DMS153 treated with DMSO at 0.1 percent for 48 hours (cell line): ENCODE results near the gene TH.

Experiments used
- DNase-seq: peaks from one replicate; lab custom pipeline; 2025; ENCODE audit not compliant: unreplicated experiment; lab: John Stamatoyannopoulos, UW

TH gene

DNA sequence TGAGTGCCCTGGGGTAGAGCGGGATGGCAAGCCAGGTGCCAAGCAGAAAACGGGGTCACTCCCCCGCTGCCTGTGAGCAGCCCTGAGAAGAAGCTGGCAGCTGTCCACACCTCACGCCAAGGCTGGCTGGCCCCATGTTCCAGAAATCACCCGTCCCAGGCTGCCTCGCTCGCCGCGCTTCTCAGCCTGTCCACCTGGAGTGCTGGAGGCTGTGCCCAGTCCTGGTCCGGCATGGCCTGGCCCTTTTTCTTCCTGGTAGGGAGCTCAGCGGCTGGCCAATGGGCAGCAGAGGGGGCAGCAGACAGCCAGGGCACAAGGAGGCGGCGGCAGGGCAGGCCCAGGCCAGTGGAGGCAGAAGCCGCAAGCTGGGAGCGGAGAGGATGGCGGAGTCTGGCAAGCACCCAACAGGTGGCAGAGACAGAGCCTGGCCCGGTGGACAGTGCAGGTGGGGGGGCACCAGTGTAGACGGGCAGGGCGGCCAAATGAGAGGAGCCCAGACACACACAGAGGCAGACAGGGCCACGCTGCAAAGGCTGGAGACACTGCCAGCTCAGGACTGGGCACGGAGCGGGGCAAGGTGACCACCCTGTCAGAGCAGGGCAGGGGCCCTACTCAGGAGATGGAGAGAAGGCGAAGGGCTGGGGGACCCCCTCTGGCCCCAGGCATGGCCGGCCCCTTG is 37.2 kb upstream of the TH start:
- DNase-seq: peak; percentile 66

DNA sequence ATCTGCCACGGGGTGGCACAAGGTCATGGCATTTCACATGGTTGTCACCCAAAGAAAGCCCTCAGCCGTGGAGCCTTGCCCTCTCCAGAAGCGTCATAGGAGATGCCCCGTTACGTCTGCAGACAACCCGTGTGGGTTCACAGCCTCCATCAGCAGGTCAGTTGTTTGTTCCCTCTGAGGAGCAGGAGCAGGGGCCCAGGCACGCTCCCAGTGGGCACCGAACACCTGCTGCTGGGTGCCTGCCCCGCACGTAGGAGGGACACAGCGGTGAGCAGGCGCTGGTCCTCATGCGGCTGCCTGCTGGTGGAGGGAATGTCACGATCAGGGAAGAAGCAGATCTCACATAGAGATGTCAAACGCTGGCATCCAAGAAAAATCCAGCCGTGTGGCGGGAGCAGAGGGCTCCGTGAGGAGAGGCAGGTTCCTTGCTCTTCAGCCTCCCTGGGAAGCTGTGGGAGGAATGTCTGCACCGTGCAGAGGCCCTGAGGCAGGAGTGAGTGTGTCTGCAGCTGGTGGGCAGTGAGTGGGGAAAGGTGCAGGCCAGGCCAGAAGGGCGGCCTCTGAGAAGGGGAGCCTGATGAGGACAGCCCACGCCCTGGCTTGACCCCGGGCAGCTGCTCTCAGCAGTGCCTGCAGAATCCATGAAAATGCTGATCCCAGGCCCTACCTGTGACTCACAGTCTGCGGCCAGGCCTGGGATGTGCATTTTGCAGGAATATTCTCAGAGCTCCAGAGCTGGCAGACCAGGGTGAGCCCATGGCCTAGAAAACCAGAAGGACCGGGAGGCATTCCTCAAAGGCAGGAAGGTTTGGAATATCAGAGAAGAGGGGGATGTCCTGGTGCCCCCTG is 36.4 kb upstream of the TH start:
- DNase-seq: no peak

DNA sequence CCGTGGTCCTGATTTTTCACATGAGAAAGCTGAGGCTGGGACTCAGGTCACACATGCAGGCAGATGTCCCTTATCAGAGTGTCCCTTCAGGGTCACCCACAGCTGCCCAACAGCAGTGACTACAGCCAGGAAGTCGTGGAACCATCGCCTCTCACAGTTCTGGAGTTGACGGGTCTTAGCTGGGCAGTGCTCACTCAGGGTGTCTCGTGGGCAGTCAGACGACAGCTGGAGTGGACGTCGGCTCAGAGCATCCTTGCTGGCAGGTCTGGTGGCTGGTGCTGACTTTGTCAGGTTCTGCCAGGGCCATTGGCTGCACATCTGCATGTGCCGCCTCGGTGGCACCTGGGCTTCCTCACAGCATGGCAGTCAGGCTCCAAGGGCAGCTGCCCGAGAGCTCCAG is 35.6 kb upstream of the TH start:
- DNase-seq: no peak

DNA sequence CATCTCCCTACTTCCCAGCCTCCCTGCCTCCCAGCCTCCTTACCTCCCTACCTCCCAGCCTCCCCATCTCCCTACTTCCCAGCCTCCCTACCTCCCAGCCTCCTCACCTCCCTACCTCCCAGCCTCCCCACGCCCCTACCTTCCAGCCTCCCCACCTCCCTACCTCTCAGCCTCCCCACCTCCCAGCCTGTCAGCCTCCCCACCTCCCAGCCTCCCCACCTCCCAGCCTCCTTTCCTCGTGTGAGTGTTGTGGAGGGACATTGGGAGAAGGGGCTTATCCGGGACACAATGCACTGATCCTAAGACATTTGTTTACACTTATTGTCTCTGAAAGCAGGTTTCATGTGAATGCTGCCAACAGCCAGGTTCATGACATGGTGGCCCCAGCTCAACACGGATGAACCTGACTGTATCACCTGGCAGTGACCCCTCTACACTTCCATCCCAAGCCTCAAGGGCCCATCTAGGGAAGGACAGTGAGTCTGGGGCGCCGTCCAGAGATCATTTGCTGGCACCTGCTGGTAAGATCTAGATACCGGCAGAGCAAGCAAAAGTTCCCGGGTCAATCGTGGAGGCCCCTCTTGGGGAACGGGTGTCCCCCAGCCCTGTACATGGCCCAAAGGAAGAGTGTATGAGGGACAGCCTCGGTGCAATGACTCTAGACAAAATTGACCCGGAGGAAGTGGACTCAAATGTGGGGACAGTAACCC is 34.5 kb upstream of the TH start:
- no peak for DNase-seq

DNA sequence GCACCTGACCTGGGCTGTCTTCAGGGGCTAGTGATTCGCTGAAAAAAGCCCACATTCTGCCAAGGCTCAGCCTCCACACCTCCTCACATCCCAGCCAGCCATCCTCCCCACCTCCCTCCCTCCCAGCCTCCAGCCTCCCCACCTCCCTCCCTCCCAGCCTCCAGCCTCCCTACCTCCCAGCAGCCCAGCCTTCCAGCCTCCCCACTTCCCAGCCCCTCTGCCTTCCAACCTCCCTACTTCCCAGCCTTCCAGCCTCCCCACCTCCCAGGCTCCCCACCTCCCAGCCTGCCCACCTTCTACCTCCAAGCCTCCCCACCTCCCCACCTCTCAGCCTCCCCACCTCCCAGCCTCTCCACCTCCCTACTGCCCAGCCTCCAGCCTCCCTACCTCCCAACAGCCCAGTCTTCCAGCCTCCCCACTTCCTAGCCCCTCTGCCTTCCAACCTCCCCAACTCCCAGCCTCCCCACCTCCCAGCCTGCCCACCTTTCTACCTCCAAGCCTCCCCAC is 33.7 kb upstream of the TH start:
- no peak for DNase-seq

DNA sequence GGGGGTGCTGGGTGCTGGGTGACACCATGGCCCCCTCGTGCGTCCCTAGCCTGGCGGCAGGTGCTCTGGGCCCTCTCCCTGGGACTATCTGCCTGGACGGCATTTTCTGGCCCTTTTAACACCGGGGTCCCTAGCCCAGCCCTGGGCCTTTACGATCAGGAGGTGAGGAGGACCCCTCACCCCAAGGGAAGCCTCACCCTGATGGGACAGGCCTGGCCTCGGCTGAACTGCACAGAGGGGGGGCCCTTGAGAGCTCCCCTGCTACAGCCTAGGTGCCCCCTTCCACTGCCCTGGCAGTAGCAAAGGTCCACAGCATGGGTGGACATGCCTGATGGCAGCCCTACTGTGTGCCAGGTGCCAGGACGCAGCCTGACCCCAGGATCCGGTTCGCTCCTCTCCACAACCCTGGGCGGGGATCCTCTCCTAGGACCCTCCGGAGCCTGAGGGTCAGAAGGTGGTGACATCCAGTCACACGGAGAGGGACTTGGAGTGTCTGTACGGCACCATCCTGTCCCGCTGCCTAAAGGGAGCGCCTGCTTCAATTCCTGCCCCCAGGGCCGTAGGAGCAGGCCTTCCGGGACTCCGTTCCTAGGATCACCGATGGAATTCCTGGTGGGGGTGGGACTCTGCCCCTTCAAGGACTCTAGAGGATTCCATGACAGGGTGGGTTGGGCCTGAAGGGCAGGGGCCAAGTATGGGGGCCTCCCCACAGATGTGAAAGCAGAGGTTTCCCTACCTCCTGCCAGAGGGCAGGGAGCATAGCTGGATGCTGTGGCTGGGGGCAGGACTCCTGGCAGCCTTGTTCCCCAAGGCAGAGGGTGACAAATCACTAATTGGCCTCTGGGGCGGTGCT is 33.0 kb upstream of the TH start:
- DNase-seq: no peak

DNA sequence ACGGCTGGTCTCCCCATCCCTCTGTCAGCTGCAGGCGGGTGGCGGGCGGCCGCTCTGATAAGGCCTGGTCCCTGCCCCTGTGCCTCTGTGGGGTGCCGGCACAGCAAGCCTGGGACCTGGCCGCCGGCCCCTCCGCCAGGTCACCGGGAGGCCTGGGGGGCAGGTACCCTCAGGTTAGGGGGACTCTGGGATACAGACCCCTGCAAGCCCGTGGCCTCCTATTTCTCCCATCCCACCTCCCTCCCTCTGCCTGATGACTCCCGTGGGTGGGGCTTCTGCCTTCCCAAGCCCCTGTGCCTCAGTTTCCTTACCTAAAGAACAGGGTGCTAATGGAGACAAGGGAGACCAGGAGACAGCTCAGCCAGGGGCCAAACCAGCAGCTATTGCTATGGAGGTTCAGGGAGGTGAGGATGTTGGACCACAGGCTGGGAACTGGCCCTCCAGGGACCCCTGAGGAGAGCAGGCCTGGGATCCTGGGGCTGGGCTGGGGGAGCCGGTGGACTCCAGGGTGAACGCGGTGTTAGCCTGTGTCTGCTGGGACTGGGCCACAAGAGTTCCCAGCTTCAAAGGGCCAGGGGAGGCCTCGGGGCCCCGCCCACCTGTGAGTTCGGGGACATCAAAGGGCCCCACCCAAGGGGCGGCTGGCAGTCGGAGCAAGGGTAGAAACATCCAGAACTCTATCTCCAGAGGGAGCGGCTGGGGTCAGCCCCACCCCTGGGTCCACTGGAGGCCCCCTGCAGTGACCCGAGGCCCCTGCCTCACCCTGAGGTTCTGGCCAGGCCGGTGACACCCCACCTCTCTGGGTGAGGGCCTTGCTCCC is 32.0 kb upstream of the TH start:
- DNase-seq: no peak

DNA sequence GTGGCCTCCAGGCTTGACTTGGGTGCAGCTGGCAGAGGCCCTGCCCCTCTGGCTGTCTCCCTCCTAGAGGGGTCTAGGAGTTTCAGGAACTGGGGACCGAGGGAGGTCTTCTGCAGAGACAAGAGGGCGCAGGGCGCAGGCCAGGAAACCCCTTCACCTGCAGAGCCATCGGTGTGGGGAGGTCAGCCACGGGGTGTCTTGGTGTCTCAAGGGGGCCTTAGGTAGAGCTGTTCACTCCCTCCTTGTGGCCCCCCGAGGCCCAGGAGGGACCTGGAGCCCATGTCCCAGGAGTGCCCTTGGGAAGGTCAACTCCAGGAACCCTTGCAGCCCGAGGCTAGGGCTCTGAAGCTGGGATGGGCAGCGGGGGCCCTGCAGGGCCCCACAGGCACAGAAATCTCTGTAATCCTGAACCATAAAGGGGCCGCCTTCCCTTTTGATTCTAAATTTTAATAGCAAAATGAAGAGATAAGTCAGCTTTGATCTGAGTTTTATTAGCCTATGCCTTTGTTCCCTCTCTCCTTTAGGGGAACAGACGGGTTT is 31.4 kb upstream of the TH start:
- DNase-seq: no peak

DNA sequence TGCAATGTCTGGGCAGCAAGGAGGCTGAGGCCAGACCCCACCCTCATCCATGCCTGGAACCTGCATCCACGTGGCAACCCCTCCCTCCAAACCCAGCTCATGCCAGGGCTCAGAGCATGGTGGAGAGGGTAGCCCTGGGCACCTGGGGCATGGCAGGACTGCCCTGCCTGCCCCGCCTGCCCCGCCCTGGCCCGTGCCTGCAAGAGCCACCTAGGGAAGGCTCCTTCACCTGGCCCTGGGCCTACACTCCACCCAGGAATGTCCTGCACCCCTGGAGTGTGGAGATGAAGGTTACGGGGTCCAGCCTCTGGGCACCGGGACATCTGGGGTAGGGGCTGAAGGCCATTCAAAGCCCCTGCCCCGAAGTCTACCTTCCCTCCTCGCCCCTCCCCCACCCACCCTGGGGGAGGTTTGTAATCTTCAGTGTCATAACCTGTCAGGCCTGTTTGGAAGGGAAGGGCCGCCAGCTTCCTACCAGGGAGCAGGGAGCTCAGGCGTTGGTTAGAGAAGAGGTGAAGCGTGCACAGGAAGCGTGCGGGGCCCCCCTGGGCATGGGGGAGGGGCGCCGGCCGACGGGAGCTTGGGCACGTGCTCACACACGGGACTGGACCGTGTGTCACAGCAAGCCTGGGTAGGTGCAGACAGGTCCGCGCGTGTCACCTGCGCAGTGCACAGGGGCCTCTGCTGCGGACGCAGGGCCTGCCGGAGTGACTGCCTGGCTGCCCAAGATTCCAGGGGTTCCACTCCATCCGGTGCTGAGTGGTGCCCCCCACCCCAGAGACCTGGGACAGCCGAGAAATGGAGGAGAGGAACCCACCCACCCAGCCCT is 30.7 kb upstream of the TH start:
- peak; percentile 40 for DNase-seq

DNA sequence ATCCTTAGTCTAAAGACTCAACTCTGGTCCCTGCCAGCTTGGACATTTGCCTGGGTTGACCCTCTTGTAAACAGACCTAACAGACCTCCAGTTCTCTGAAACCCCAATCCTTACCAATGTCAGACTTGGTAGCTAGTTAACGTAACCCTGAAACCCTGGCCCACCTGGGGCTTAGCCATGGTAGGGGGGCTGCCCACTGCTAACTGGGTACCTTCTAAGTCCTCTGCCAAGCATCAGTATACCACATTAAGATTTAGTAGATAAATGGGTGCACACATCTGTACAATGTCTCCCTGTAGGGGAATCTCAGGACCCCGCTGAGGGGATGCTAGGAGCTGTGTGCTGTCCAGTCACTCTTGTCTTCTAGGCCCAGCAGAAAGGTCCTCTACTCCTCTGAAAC is 29.9 kb upstream of the TH start:
- DNase-seq: no peak

DNA sequence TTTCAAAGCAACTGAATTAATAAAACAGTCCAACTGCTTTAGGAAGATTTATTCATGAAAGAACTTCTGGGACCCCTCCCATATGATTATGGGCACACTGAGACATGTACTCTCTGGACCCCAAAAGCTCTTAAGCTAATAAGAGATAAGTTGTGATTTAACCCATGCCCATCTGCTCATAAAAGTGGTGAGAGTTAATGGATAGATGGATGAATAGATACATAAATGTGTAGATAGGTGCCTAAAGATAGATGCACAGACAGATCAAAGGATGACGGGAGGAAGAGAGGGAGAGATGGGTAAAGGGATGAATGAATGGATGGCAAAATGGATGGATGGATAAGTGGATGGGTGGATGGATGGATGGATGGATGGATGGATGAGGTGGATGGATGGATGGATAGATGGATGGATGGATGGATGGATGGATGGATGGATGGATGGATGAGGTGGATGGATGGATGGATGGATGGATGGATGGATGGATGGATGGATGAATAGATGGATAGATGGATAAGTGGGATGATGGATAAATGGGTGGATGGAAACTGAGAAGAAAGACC is 29.4 kb upstream of the TH start:
- no peak for DNase-seq

DNA sequence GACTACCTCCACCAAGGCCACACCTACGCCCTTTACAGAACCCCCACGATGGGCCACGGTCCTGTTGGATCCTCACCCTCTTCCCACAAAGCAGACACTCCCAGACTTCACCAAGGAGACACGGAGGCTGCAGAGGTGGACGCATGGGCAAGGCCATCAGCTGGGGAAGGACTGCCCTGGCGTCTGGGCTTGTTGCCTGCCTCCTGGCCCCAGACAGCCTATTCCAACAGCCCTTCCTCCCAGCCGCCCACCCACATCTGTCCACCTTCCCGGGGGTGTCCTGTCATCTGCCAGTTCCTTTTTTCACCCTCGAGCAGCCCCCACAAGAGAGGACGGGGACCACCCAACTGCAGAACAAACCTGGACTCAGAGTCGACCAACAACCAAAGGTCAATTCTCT is 28.9 kb upstream of the TH start:
- DNase-seq: no peak

DNA sequence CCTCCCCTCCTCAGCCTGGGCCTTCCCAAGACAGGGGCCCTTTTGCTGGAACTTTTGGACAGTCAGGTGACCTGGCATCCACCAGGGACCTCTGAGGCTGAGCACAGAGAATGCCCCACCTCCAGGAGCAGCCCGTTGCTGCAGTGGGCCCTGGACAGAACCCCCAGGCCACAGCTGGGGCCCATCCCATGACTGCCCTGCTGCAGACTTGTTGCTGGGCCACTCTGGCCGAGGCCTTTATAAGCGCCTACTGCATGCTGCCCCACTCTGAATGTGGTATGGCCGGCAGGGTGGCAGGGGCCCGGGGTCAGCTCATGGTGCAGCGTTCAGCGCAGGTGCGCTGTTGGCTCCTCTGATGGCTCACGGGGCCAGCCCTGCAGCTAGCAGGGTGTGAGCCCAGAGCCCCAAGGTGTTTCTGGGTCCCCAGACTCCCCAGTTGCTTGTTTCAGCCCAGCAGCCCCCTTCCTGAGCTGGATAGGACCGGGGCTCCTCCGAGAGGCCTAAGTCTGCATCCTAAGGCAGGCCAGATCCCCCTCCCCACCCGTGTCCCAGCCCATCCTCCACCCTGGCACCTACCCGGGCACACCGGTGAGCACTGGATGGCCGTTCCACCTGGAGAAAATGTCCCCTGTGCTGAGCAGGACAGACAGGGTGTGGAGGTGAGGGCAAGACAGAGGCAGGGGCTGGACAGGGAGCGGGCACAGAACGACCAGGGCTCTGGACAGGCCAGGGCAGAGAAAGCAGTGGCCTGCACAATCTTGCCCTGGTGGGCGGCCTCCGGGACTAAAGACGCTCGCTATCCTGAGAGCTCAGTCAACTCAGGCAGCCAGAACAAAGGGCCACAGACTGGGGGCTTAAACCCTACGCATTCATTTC is 28.1 kb upstream of the TH start:
- no peak for DNase-seq

DNA sequence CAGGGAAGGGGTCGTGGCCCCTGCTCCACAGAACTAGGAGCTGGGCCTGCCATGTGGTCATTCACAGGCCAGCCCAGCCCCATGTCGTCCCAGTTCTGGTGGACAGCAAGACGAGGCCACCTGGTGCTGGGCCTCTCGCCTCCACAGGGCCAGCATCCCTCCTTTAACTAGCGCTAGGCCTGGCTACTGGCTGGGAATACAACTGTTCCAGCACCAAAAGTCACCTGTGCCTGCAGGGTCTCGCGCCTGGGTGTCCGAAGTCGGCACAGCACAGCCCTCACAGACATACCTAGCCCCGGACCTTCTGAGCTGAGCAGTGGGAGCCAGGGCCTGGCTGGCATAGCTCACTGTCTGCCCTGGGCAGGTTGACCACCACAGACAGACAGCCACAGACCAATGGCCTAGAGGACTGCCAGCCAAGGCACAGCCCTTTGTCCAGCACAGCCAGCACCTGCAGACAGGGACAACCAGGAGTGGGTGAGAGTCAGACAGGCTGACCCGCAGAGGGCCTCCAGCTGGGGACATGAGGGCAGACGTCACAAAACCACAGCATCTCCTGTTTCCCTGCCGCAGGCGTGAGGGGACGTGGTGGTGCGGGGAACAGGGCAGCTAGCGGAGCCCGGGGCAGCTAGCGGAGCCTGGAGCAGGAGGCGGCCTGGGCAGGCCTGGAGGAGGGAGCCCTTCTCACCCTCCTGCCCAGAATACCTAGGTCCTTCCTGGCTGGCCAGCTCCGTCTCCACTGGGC is 27.2 kb upstream of the TH start:
- DNase-seq: no peak

DNA sequence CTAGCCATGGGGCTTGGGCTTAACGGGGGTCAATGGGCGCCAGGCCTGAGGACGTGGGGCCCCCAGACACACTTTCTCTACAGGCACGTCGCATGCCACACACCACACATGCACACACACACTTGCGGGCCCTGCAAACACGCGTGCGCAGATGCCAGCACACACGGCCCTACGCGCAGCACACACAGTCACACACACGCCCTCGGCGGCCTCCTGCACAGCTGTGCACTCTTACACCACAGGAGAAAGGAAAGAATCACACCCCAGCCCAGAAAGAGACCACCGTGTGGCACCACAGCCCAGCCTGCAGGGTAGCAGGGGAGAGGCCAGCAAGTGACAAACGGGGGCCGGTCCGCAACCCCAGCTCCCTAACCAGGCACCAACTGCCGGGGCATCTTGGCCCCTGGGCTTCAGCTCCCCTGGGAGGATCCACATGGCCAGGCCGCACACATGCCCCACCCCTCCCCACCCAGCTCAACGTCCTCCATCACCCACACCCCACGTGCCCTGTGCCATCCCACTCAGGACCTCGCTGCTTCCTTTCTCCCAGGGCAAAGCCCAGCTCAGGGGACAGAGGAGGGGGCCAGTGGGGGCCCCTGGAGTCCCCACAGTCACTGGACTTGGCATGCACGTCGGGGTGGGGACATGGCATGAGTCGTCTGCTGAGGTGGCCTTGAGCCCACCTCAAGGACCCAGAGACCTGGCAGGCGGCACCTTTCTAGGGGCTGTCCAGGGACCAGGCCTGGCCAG is 26.3 kb upstream of the TH start:
- DNase-seq: no peak
